SK-N-SH treated with all-trans-retinoic acid at 6 μM for 48 hours (cell line): ENCODE results near the gene TMED5.
"Not testable (repeated sequence)": the region's sequence is repeated elsewhere in the genome, so short reads cannot be mapped to it uniquely, and the experiment has no call there.

Experiments used
- CSRNP3 ChIP-seq: fragments of 250-450 bp; sonication (Bioruptor Pico); IDR thresholded peaks from 2 replicates; pipeline ENCODE4 v1.5.1; 2021; ENCODE audit warnings: mild to moderate bottlenecking, moderate library complexity
- PATZ1 ChIP-seq: fragments of 250-450 bp; sonication (Bioruptor Pico); IDR thresholded peaks from 2 replicates; pipeline ENCODE4 v1.8.0; 2020; ENCODE audit warnings: mild to moderate bottlenecking, moderate library complexity, borderline replicate concordance
- ZFP3 ChIP-seq: fragments of 250-450 bp; sonication (Bioruptor Pico); IDR thresholded peaks from 2 replicates; pipeline ENCODE4 v1.5.0; 2020; ENCODE audit warnings: mild to moderate bottlenecking, moderate library complexity

- not testable (repeated sequence) for TF ChIP-seq CSRNP3 (CRISPR knock-in tag); ZFP3 (CRISPR knock-in tag); PATZ1
Measured at GRCh38 chr1:93163314-93163713, 16.9 kb downstream of the TMED5 start.
